K562 (cell line): Measurements from ENCODE around the gene TP73. TPM values are rescaled to one million over a fixed set of nuclear protein-coding genes. Genes with fewer than 3 reads are reported as not detected.

Source experiments
- ATAC-seq: fragments of 200-7000 bp; cut with Tn5 transposase; 3 replicates; pipeline ENCODE4 v1.9.1; 2020; ENCODE audit warnings: moderate library complexity
- BruUV-seq: library from RNA; stranded (reverse); fragments of 400-500 nt; replicated peaks from 2 replicates; lab custom pipeline; 2021; lab: Mats Ljungman, UMichigan
- CTCF ChIA-PET: fragments of 300-600 bp; formaldehyde crosslinking; extraction: SDS; loops from one replicate; lab custom pipeline; 2021; ENCODE audit warnings: low intra/inter-chr PET ratio; lab: Yijun Ruan, JAX
- POLR2A ChIA-PET: fragments of 300-600, 350-650 bp; sonication (Branson Sonifier 250); formaldehyde crosslinking; extraction: SDS; loops from one replicate; lab custom pipeline; 2021; ENCODE audit warnings: antibody characterized with exemption, inconsistent platforms; lab: Yijun Ruan, JAX
- DNase-seq, 4 experiments: peaks; one replicate each; pipeline versions ENCODE4 v3.0.0 to v3.0.0-alpha.2; 2011 to 2018; ENCODE audit warnings: low spot score in 3 of 4, mixed read lengths in 3 of 4; ENCODE audit errors: extremely low read depth in 1 of 4
- FAIRE-seq: peaks from 2 replicates; lab custom pipeline; 2011; peaks lifted over from hg19 to GRCh38; lab: Jason Lieb, UNC
- H2AFZ ChIP-seq: 2 replicates; pipeline ENCODE4 v1.6.0; 2011; ENCODE audit warnings: low read depth, low read length, control low read depth, inconsistent platforms
- H3K27ac ChIP-seq: fragments of 200-600 bp; 3 replicates; pipeline ENCODE4 v1.8.0; 2011; ENCODE audit warnings: low read depth, mild to moderate bottlenecking, control low read depth, inconsistent platforms, low read length, moderate library complexity, mixed read lengths; ENCODE audit errors: extremely low read depth
- H3K27me3 ChIP-seq, 2 experiments: fragments of 300-600 bp in 1 of 2; 2 replicates in 1 of 2; 3 replicates in 1 of 2; pipeline versions ENCODE4 v1.6.0 to v1.8.0; 2011; ENCODE audit warnings: inconsistent platforms in 2 of 2, low read length in 2 of 2, mild to moderate bottlenecking in 1 of 2, mixed read lengths in 1 of 2, moderate library complexity in 1 of 2; ENCODE audit not compliant: control insufficient read depth in 2 of 2, insufficient read depth in 2 of 2
- H3K36me3 ChIP-seq: fragments of 300-600 bp; 3 replicates; pipeline ENCODE4 v1.8.0; 2011; ENCODE audit warnings: mild to moderate bottlenecking, low read length, inconsistent platforms; ENCODE audit not compliant: control insufficient read depth, insufficient read depth
- H3K4me1 ChIP-seq, 2 experiments: fragments of 200-600 bp in 1 of 2; replicated peaks in 1 of 2; 2 replicates in 1 of 2; 3 replicates in 1 of 2; pipeline versions ENCODE4 v1.5.1 to v1.8.0; 2011; ENCODE audit warnings: inconsistent platforms in 2 of 2, low read length in 2 of 2, mild to moderate bottlenecking in 1 of 2, mixed read lengths in 1 of 2, moderate library complexity in 1 of 2; ENCODE audit not compliant: control insufficient read depth in 2 of 2, insufficient read depth in 2 of 2
- H3K4me2 ChIP-seq: 2 replicates; pipeline ENCODE4 v1.6.1; 2011; ENCODE audit warnings: low read length, control low read depth, inconsistent platforms, mixed read lengths; ENCODE audit not compliant: insufficient read depth
- H3K4me3 ChIP-seq: fragments of 200-600 bp; sonication (generic), shearing (Covaris generic); 2 replicates; pipeline ENCODE4 v1.5.1; 2016; ENCODE audit warnings: control low read depth, inconsistent platforms
- H3K79me2 ChIP-seq: fragments of 200-600 bp; 3 replicates; pipeline ENCODE4 v1.8.0; 2011; ENCODE audit warnings: low read length, inconsistent platforms; ENCODE audit not compliant: control insufficient read depth, insufficient read depth
- H3K9ac ChIP-seq, 2 experiments: 2 replicates each; pipeline versions ENCODE4 v1.6.0 to v1.6.1; 2011; ENCODE audit warnings: low read depth in 2 of 2, low read length in 2 of 2, control low read depth in 1 of 2, inconsistent platforms in 1 of 2, mild to moderate bottlenecking in 1 of 2, mixed read lengths in 1 of 2; ENCODE audit not compliant: insufficient read depth in 1 of 2
- H3K9me1 ChIP-seq: one replicate; pipeline ENCODE4 v1.6.0; 2011; ENCODE audit warnings: inconsistent platforms, mild to moderate bottlenecking, low read length, moderate library complexity; ENCODE audit not compliant: control insufficient read depth, insufficient read depth
- H3K9me3 ChIP-seq: replicated peaks from 2 replicates; pipeline ENCODE4 v1.5.1; 2011; ENCODE audit warnings: low read depth, low read length, inconsistent platforms; ENCODE audit not compliant: control insufficient read depth, insufficient read depth
- H4K20me1 ChIP-seq: replicated peaks from 2 replicates; pipeline ENCODE4 v1.6.1; 2011; ENCODE audit warnings: low read length, inconsistent platforms, mixed read lengths; ENCODE audit not compliant: control insufficient read depth, insufficient read depth
- CTCFL ChIP-seq: IDR thresholded peaks from 2 replicates; pipeline ENCODE4 v1.6.1; 2011; ENCODE audit warnings: borderline replicate concordance, low read depth, mild to moderate bottlenecking, moderate library complexity, low read length; ENCODE audit not compliant: insufficient read depth, poor library complexity, severe bottlenecking
- ZNF740 ChIP-seq, 3 experiments: fragments of 200-800 bp in 1 of 3; sonication (Bioruptor generic) in 1 of 3; sonication (generic) in 1 of 3; formaldehyde crosslinking in 1 of 3; IDR thresholded peaks; 2 replicates each; pipeline versions ENCODE4 v1.6.1 to v1.8.0; 2016 to 2022; ENCODE audit warnings: mild to moderate bottlenecking in 2 of 3, missing compliant biosample characterization in 2 of 3, missing genetic modification characterization in 2 of 3, missing genetic modification reagents in 1 of 3
- WGBS: fragments of 100-300 bp; shearing (Covaris generic); methylation state at CpG from one replicate; pipeline ENCODE4 v1.1.6; 2016; ENCODE audit warnings: low coverage, mixed read lengths; ENCODE audit not compliant: insufficient coverage; ENCODE audit errors: missing lambda C conversion rate; 5-methylcytosine and 5-hydroxymethylcytosine counted together
- in situ Hi-C: fragments of 300-500 bp; cut with MboI; formaldehyde crosslinking; loops from 4 replicates; pipeline ENCODE4 v1.15.0; 2018; ENCODE audit warnings: inconsistent platforms, mixed read lengths
- intact Hi-C: fragments of 100-400 bp; cut with micrococcal nuclease; formaldehyde crosslinking; loops from 2 replicates; pipeline ENCODE4 v1.14.2; 2022
- polyA plus RNA-seq, 8 experiments: library from polyadenylated mRNA; depleted of rRNA in 4 of 8; stranded (reverse) in 5 of 8; unstranded in 3 of 8; fragments of >200 nt; fragmentation: Nextera tagmentation in 2 of 8; fragmentation: Illumina TruSeq in 1 of 8; extraction: Ambion mirVana in 2 of 8; extraction: Trizol in 1 of 8; gene quantifications; 2 replicates each; pipeline versions ENCODE4 v1.2.1 to v1.2.3, GENCODE V29; 2011 to 2014; ENCODE audit warnings: inconsistent platforms in 1 of 8, missing spikeins in 1 of 8
- total RNA-seq, 7 experiments: library from RNA; depleted of rRNA in 6 of 7; stranded (reverse); fragments of >200 nt in 6 of 7; fragmentation: Illumina TruSeq in 2 of 7; extraction: Trizol in 2 of 7; gene quantifications; 2 replicates each; pipeline versions ENCODE4 v1.2.1 to v1.2.3, GENCODE V29; 2011 to 2021; ENCODE audit warnings: low replicate concordance in 1 of 7

Gene TP73
- total and polyA plus RNA-seq, 9 of the 15 experiments (the other 6 are each of a cell fraction or from before 2014, with no cell fraction given) = 0.07 to 1.6 (median 0.40) TPM; not detected in 2

- Histone ChIP-seq H3K27me3 (peaks cover 14 to 71% of the 10 kb centered on the region in 2 experiments), H4K20me1 (peaks cover 43% of the 10 kb centered on the region; the same call in 1 of the 2 replicates), H3K9ac (peak overlapping the region in 1 of 2 experiments; percentile 56; a peak in 1 of 4 replicates), H3K9me1 (no peaks in the 10 kb centered on the region), H3K4me1 (peaks cover 3 to 67% of the 10 kb centered on the region in 2 experiments; a peak in 3 of 5 replicates), H3K4me3 (no peak overlapping the region), H3K27ac (no peak overlapping the region), H3K79me2 (no peaks in the 10 kb centered on the region), H2AFZ (no peak overlapping the region), H3K9me3 (no peaks in the 10 kb centered on the region), H3K36me3 (no peaks in the 10 kb centered on the region), H3K4me2 (no peak overlapping the region)
- DNase-seq (no peak), FAIRE-seq (no peak), ATAC-seq (peak; percentile 12; the same call in 2 of the 3 replicates)
- in situ Hi-C loops = no loop called here
- CTCF ChIA-PET = no interaction called here
- WGBS = 20% methylated on average over 18 of the region's 19 CpGs
- POLR2A ChIA-PET = interaction anchor here (0.6 to 1.3 kb wide), 5 partner anchors 10 to 1389 kb away, joined by 3 to 4 read pairs (median 4); no protein-coding TSS in a partner anchor
- TF ChIP-seq CTCFL (no peak), ZNF740 (CRISPR knock-in tag; IDR thresholded peaks at IDR 0.05) (0 out of 2 replicates have a peak, but pooled peaks have one; percentile 2), ZNF740 (tag; IDR thresholded peaks at IDR 0.05) (no peak)
- no TSS peak for BruUV-seq
- intact Hi-C loops = no loop called here
Measured at GRCh38 chr1:3681231-3681897, 29.0 kb downstream of the TP73 start.
